HG03159 (cell line): ENCODE results near the gene LRRC37A3.
"Not testable (repeated sequence)": the region's sequence is repeated elsewhere in the genome, so short reads cannot be mapped to it uniquely, and the experiment has no call there.

ENCODE experiments used
- ATAC-seq: cut with Tn5 transposase; IDR thresholded peaks from one replicate; pipeline ENCODE4 v1.9.1; 2021; ENCODE audit warnings: mild to moderate bottlenecking, moderate library complexity; ENCODE audit not compliant: unreplicated experiment

Gene LRRC37A3

GRCh38 chr17:64837018-64837761 is 82.1 kb downstream of the LRRC37A3 start:
- peak; percentile 95 for ATAC-seq

DNA sequence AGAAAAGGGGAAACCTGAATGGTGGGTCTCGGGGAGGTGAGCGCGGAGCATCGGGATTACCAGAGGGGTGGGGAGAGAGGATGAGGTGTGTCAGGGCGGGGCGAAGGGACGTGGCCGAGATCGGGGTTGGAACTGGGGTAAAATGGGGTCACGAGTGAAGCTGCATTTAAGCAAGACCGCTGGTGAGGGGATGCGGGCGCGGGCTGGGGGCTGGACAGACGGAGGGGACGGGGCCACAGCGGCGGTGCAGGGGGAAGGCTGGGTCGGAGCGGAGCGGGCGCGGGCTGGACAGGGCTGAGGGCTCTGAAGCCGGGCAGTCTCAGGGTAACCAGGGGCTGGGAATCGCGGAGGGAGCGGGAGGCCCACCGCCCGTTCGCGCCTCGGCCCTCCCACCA is 82.7 kb downstream of the LRRC37A3 start:
- ATAC-seq: peak; percentile 33

- not testable (repeated sequence) for ATAC-seq
Measured at GRCh38 chr17:64834060-64834459, 85.2 kb downstream of the LRRC37A3 start.

- not testable (repeated sequence) for ATAC-seq
Measured at GRCh38 chr17:64830631-64831040, 88.6 kb downstream of the LRRC37A3 start.

- not testable (repeated sequence) for ATAC-seq
Measured at GRCh38 chr17:64829824-64830630, 89.3 kb downstream of the LRRC37A3 start.

- not testable (repeated sequence) for ATAC-seq
Measured at GRCh38 chr17:64829068-64829467, 90.2 kb downstream of the LRRC37A3 start.

- ATAC-seq: not testable (repeated sequence)
Measured at GRCh38 chr17:64818904-64819303, 100.4 kb downstream of the LRRC37A3 start.

- ATAC-seq: not testable (repeated sequence)
Measured at GRCh38 chr17:64815833-64816198, 103.5 kb downstream of the LRRC37A3 start.

DNA sequence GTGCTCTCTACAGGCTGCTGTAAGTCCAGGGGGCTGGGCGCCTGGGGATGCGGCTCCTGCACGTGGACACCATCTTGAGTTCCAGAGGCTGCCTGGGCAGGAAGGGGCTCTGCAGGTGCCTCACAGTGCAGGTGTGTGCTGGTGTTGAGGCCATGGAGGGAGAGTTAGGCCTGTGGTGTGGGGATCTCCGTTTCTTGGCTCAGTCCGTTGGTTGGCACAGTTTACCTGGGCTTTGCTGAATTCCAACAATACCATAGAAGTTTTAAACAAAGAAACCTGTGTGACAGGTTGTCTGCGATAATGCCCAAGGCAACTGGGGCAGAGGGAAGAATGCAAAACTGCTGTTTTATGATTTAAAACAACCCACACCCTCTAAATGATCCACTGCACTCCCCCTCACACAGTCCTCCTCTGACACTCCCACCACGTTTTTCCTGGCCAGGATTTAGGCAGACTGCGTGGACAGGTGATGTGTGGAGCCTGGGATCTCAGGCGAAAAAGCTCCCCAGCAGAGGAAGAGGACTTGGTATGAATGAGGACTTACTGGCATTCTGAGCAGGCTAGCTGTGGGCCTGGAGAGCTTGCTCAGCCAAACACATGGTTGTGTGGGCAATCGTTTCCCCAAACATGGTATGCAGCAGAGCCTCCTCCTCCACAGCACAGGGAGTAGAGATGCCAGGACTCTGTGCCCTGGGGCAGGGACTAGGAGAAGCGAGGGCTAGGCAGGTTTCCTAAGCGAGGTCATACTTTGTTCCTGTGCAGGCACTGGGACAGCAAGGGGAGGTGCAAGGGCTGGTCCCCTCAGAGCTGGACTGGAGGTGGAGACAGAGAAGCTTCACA is 104.1 kb downstream of the LRRC37A3 start:
- not testable (repeated sequence) for ATAC-seq

DNA sequence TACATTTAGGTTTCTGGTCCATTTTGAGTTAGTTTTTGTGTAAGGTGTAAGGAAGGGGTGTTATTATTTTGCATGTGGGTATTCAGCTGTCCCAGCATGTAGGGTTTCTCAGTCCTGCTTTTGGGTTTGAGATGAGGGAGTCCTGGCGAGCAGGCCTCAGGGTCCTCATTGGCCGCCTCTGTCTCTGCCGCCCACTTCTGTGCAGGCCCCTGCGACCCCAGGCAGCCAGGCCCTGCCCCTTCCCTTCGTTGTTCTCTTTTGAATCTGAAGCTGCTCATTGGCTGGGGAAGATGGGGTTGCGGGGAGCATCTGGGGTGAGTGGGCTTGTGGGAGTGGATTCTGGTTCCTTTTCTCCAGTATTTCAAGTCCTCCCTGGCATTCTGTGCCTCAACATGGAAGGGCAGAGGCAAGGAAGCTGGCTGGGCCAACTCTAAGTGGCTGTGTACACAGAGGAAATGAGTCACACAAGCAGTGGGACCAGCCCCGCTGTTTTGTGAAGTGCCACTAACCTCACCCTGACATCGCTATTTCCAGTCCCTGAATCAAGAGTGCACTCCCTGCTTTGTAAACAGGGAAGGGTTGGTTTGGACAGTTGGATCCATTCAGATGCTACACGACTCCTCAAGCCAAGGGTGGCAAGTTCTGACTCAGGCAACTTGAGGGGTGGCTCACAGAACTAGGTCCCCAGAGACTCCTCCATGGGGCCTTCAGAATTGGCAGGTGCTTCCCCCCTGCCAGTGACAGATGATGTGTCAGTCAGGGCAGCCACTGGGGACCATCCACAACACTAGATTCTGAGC is 110.9 kb downstream of the LRRC37A3 start:
- peak; percentile 90 for ATAC-seq
